ENCODE measurements around the gene PCDHA4.
"Not testable (repeated sequence)": the region's sequence is repeated elsewhere in the genome, so short reads cannot be mapped to it uniquely, and the experiment has no call there.

Gene PCDHA4

DNA sequence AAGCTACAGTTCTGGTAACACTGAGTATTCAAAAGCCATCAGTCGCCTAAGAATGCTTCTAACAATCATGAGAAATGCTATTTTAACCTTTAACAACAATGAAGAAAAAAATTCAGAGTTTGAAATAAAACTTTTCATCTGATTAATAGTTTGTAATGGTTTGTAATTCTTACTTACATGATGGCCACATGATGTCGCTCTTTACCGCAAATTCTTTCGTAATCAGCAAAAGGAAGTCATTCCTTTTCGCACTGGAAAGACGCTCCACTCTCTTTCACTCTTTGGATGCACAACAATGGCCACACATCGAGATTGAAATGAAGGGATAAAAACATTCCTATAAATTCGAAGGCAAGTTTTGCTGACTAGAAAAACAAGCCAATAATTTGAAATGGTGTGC lies 27.1 kb downstream of the PCDHA4 start, which contains the start of gene PCDHA7:
Gene PCDHA7, plus strand, starts transcription at position 277 of the 400 bp plus-strand sequence. Its CDS starts 115 bp downstream, at position 392.
- no peak within 1 kb of the TSS for H3K4me3 ChIP-seq (ENCODE audit: low read length, poor library complexity, severe bottlenecking)

DNA sequence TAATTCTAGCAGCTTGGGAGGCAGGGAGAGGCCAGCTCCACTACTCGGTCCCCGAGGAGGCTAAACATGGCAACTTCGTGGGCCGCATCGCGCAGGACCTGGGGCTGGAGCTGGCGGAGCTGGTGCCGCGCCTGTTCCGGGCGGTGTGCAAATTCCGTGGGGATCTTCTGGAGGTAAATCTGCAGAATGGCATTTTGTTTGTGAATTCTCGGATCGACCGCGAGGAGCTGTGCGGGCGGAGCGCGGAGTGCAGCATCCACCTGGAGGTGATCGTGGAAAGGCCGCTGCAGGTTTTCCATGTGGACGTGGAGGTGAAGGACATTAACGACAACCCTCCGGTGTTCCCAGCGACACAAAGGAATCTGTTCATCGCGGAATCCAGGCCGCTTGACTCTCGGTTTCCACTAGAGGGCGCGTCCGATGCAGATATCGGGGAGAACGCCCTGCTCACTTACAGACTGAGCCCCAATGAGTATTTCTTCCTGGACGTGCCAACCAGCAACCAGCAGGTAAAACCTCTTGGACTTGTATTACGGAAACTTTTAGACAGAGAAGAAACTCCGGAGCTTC lies 27.7 kb downstream of the PCDHA4 start:
- H3K79me2 ChIP-seq (ENCODE audit: insufficient read depth, low read length); H3K9me3 ChIP-seq (ENCODE audit: insufficient read depth, low read depth, low read length); H3K4me3 ChIP-seq (ENCODE audit: low read length, poor library complexity, severe bottlenecking); H4K20me1 ChIP-seq (ENCODE audit: insufficient read depth, low read length, poor library complexity, severe bottlenecking); H3K9me2 ChIP-seq (replicated peaks; ENCODE audit: low read depth, low read length); H3K36me3 ChIP-seq (ENCODE audit: insufficient read depth, low read length); H3K9ac ChIP-seq (ENCODE audit: low read depth, low read length, poor library complexity, severe bottlenecking); H3F3A ChIP-seq (ENCODE audit: low read depth); H2AFZ ChIP-seq (ENCODE audit: low read length); H3K4me1 ChIP-seq (ENCODE audit: insufficient read depth, low read length, poor library complexity, severe bottlenecking); H3K4me2 ChIP-seq (ENCODE audit: low read depth, low read length, poor library complexity, severe bottlenecking); H3K27me3 ChIP-seq (ENCODE audit: insufficient read depth, low read length, poor library complexity, severe bottlenecking): not testable (repeated sequence)

More for the DNA sequence above, 27.1 kb downstream of the PCDHA4 start, which contains the start of gene PCDHA7:
- Histone ChIP-seq H3K4me2 (ENCODE audit: low read depth, low read length, poor library complexity, severe bottlenecking) (no peak within 1 kb of the TSS), H3K36me3 (ENCODE audit: insufficient read depth, low read length) (no peaks in the 10 kb centered on the region), H4K20me1 (ENCODE audit: insufficient read depth, low read length, poor library complexity, severe bottlenecking) (no peaks in the 10 kb centered on the region), H3K9me2 (replicated peaks; ENCODE audit: low read depth, low read length) (no peaks in the 10 kb centered on the region), H3F3A (ENCODE audit: low read depth) (no peaks in the 10 kb centered on the region), H3K9ac (ENCODE audit: low read depth, low read length, poor library complexity, severe bottlenecking) (no peak within 1 kb of the TSS), H3K9me3 (ENCODE audit: insufficient read depth, low read depth, low read length) (no peaks in the 10 kb centered on the region), H3K27me3 (ENCODE audit: insufficient read depth, low read length, poor library complexity, severe bottlenecking) (no peaks in the 10 kb centered on the region), H3K79me2 (ENCODE audit: insufficient read depth, low read length) (no peaks in the 10 kb centered on the region), H2AFZ (ENCODE audit: low read length) (no peak within 1 kb of the TSS), H3K4me1 (ENCODE audit: insufficient read depth, low read length, poor library complexity, severe bottlenecking) (no peaks in the 10 kb centered on the region)
- TF ChIP-seq, protein P1, sequence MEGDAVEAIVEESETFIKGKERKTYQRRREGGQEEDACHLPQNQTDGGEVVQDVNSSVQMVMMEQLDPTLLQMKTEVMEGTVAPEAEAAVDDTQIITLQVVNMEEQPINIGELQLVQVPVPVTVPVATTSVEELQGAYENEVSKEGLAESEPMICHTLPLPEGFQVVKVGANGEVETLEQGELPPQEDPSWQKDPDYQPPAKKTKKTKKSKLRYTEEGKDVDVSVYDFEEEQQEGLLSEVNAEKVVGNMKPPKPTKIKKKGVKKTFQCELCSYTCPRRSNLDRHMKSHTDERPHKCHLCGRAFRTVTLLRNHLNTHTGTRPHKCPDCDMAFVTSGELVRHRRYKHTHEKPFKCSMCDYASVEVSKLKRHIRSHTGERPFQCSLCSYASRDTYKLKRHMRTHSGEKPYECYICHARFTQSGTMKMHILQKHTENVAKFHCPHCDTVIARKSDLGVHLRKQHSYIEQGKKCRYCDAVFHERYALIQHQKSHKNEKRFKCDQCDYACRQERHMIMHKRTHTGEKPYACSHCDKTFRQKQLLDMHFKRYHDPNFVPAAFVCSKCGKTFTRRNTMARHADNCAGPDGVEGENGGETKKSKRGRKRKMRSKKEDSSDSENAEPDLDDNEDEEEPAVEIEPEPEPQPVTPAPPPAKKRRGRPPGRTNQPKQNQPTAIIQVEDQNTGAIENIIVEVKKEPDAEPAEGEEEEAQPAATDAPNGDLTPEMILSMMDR (conservative IDR thresholded peaks at IDR 0.05; ENCODE audit: low read length), result no peak
- TF ChIP-seq EZH2phosphoT487 (IDR thresholded peaks at IDR 0.05; ENCODE audit: borderline replicate concordance), result no peak

DNA sequence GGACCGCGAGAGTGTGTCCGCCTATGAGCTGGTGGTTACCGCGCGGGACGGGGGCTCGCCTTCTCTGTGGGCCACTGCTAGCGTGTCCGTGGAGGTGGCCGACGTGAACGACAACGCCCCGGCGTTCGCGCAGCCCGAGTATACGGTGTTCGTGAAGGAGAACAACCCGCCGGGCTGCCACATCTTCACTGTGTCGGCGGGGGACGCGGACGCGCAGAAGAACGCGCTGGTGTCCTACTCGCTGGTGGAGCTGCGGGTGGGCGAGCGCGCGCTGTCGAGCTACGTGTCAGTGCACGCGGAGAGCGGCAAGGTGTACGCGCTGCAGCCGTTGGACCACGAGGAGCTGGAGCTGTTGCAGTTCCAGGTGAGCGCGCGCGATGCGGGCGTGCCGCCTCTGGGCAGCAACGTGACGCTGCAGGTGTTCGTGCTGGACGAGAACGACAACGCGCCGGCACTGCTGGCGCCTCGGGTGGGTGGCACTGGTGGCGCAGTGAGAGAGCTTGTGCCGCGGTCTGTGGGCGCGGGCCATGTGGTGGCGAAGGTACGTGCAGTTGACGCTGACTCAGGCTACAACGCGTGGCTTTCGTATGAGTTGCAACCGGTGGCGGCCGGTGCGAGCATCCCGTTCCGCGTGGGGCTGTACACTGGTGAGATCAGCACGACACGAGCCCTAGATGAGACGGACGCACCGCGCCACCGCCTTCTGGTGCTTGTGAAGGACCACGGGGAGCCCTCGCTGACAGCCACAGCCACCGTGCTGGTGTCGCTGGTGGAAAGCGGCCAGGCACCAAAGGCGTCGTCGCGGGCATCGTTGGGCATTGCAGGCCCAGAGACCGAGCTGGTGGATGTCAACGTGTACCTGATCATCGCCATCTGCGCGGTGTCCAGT lies 29.0 kb downstream of the PCDHA4 start:
- Histone ChIP-seq H3K79me2 (ENCODE audit: insufficient read depth, low read length) (no peaks in the 10 kb centered on the region), H3K9me3 (ENCODE audit: insufficient read depth, low read depth, low read length) (no peaks in the 10 kb centered on the region), H3K27me3 (ENCODE audit: insufficient read depth, low read length, poor library complexity, severe bottlenecking) (no peaks in the 10 kb centered on the region), H3K4me2 (ENCODE audit: low read depth, low read length, poor library complexity, severe bottlenecking) (no peak overlapping the region), H3K4me1 (ENCODE audit: insufficient read depth, low read length, poor library complexity, severe bottlenecking) (no peaks in the 10 kb centered on the region), H3K36me3 (ENCODE audit: insufficient read depth, low read length) (no peaks in the 10 kb centered on the region), H3F3A (ENCODE audit: low read depth) (no peaks in the 10 kb centered on the region), H2AFZ (ENCODE audit: low read length) (no peak overlapping the region), H4K20me1 (ENCODE audit: insufficient read depth, low read length, poor library complexity, severe bottlenecking) (no peaks in the 10 kb centered on the region), H3K4me3 (ENCODE audit: low read length, poor library complexity, severe bottlenecking) (no peak overlapping the region), H3K9me2 (replicated peaks; ENCODE audit: low read depth, low read length) (no peaks in the 10 kb centered on the region), H3K9ac (ENCODE audit: low read depth, low read length, poor library complexity, severe bottlenecking) (no peak overlapping the region)
- TF ChIP-seq, protein P1 (conservative IDR thresholded peaks at IDR 0.05; ENCODE audit: low read length), result no peak
- TF ChIP-seq EZH2phosphoT487 (IDR thresholded peaks at IDR 0.05; ENCODE audit: borderline replicate concordance), result no peak

Data from Loucy (cell line).